ELF-1 (cell line): Measurements from ENCODE around the gene OTOG.
A peak's percentile ranks its signal among the peaks of the same experiment; 100 is the strongest.

Source experiments
- DNase-seq: peaks from one replicate; pipeline ENCODE4 v3.0.0-alpha.2; 2016; ENCODE audit warnings: low read depth, low spot score

The OTOG gene

GRCh38 chr11:17650127-17650911 lies 103.3 kb downstream of the OTOG start:
- no peak for DNase-seq

GRCh38 chr11:17651061-17651460 lies 104.0 kb downstream of the OTOG start:
- DNase-seq: no peak

- no peak for DNase-seq
Measured at GRCh38 chr11:17651681-17652080, 104.6 kb downstream of the OTOG start.

- no peak for DNase-seq
Measured at GRCh38 chr11:17652556-17652955, 105.5 kb downstream of the OTOG start.

- no peak for DNase-seq
Measured at GRCh38 chr11:17653611-17654010, 106.6 kb downstream of the OTOG start.

- DNase-seq: no peak
Measured at GRCh38 chr11:17655682-17656081, 108.6 kb downstream of the OTOG start.

- no peak for DNase-seq
Measured at GRCh38 chr11:17658211-17658610, 111.2 kb downstream of the OTOG start.

- DNase-seq: no peak
Measured at GRCh38 chr11:17668166-17668565, 121.1 kb downstream of the OTOG start.

- DNase-seq: no peak
Measured at GRCh38 chr11:17672469-17672868, 125.4 kb downstream of the OTOG start.

GRCh38 chr11:17673951-17674350 lies 126.9 kb downstream of the OTOG start:
- no peak for DNase-seq

GRCh38 chr11:17682848-17683247 lies 135.8 kb downstream of the OTOG start:
- no peak for DNase-seq

- DNase-seq: peak; percentile 25
Measured at GRCh38 chr11:17683377-17684161, 136.5 kb downstream of the OTOG start.

- DNase-seq: no peak
Measured at GRCh38 chr11:17684550-17684949, 137.5 kb downstream of the OTOG start.

- DNase-seq: peak; percentile 94
Measured at GRCh38 chr11:17686231-17686980, 139.3 kb downstream of the OTOG start.

- DNase-seq: no peak
Measured at GRCh38 chr11:17687946-17688670, 141.0 kb downstream of the OTOG start.

GRCh38 chr11:17691550-17691949 lies 144.5 kb downstream of the OTOG start:
- DNase-seq: no peak

- DNase-seq: no peak
Measured at GRCh38 chr11:17691976-17692375, 144.9 kb downstream of the OTOG start.

GRCh38 chr11:17692931-17693330 lies 145.9 kb downstream of the OTOG start:
- no peak for DNase-seq

- no peak for DNase-seq
Measured at GRCh38 chr11:17693531-17693930, 146.5 kb downstream of the OTOG start.

- no peak for DNase-seq
Measured at GRCh38 chr11:17694494-17695110, 147.5 kb downstream of the OTOG start.
